ENCODE results near the gene TNFAIP8L2. TPM values are rescaled to one million over a fixed set of nuclear protein-coding genes. Genes with fewer than 3 reads are reported as not detected.
A peak's percentile ranks its signal among the peaks of the same experiment; 100 is the strongest.
"Not testable (repeated sequence)": the region's sequence is repeated elsewhere in the genome, so short reads cannot be mapped to it uniquely, and the experiment has no call there.

The TNFAIP8L2 gene
- total RNA-seq, 3 donors from 2014 or later, result 5.6 to 6.9 (median 5.7) TPM

DNA sequence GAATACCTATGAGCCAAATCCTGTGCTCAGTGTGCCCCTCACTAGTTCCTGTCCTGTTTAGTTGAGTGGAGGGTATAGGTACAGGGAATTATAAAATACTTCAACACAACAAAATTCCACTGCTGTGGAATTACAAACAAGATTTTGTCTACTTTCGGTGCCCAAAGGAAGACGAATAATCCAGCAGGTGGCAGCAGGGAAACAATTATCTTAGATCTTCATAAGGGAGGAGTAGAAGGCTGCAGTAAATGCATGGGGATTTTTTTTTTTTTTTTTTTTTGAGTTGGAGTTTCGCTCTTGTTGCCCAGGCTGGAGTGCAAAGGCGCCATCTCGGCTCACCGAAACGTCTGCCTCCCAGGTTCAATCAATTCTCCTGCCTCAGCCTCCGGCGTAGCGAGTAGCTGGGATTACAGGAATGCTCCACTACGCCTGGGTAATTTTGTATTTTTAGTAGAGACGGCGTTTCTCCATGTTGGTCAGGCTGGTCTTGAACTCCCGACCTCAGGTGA, 39.9 kb downstream of the TNFAIP8L2 start:
- intact Hi-C loops (cut with DNase I; ENCODE audit: low total_unique reads), result no loop called here
- Histone ChIP-seq H3K4me3 (peak overlapping the region; percentile 3 to 36 (median 35)), H3K9me3 (no peaks in the 10 kb centered on the region), H3K4me1 (no peaks in the 10 kb centered on the region), H3K27ac (peak overlapping the region; percentile 78 to 92), H3K27me3 (no peaks in the 10 kb centered on the region), H3K36me3 (no peaks in the 10 kb centered on the region)
- TF ChIP-seq POLR2AphosphoS5 (IDR thresholded peaks at IDR 0.05) (peak in 1 of 3 donors; percentile 19), POLR2A (IDR thresholded peaks at IDR 0.05) (no peak)
- TF ChIP-seq, protein P1, sequence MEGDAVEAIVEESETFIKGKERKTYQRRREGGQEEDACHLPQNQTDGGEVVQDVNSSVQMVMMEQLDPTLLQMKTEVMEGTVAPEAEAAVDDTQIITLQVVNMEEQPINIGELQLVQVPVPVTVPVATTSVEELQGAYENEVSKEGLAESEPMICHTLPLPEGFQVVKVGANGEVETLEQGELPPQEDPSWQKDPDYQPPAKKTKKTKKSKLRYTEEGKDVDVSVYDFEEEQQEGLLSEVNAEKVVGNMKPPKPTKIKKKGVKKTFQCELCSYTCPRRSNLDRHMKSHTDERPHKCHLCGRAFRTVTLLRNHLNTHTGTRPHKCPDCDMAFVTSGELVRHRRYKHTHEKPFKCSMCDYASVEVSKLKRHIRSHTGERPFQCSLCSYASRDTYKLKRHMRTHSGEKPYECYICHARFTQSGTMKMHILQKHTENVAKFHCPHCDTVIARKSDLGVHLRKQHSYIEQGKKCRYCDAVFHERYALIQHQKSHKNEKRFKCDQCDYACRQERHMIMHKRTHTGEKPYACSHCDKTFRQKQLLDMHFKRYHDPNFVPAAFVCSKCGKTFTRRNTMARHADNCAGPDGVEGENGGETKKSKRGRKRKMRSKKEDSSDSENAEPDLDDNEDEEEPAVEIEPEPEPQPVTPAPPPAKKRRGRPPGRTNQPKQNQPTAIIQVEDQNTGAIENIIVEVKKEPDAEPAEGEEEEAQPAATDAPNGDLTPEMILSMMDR (IDR thresholded peaks at IDR 0.05), result peak; percentile 21 to 77 (median 54)
- peak in 1 of 2 donors; percentile 72 for DNase-seq (ENCODE audit: low spot score in 2 of 2)

DNA sequence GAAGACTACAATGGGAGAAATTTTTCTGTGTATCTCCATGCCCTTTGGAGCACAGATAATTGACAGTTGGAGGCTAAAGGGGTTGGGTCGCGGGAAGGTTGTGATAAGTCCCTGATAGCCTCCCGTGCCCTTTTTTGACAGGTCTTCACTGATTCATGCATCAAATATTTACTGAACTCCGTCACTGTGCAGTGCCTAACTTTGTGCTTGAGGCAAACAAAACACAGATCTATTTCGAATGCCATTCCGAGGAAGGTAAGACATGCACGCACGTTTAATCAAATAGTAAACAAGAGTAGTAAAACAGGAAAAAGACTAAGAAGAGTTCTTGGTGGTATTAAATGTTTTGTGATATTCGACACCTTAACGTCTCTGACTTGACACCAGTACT, 41.4 kb downstream of the TNFAIP8L2 start:
- intact Hi-C loops (cut with DNase I; ENCODE audit: low total_unique reads), result no loop called here
- H3K36me3 ChIP-seq, result no peaks in the 10 kb centered on the region
- no peaks in the 10 kb centered on the region for H3K9me3 ChIP-seq
- peak overlapping the region; percentile 65 to 85 (median 82) for H3K4me3 ChIP-seq
- TF ChIP-seq POLR2A (IDR thresholded peaks at IDR 0.05), result no peak
- TF ChIP-seq, protein P1 (IDR thresholded peaks at IDR 0.05), result no peak
- no peak for TF ChIP-seq POLR2AphosphoS5 (IDR thresholded peaks at IDR 0.05)
- H3K4me1 ChIP-seq, result peaks cover 0 to 9% of the 10 kb centered on the region in 2 donors
- peak overlapping the region; percentile 92 to 96 for H3K27ac ChIP-seq
- DNase-seq (ENCODE audit: low spot score in 2 of 2), result no peak
- no peaks in the 10 kb centered on the region for H3K27me3 ChIP-seq

DNA sequence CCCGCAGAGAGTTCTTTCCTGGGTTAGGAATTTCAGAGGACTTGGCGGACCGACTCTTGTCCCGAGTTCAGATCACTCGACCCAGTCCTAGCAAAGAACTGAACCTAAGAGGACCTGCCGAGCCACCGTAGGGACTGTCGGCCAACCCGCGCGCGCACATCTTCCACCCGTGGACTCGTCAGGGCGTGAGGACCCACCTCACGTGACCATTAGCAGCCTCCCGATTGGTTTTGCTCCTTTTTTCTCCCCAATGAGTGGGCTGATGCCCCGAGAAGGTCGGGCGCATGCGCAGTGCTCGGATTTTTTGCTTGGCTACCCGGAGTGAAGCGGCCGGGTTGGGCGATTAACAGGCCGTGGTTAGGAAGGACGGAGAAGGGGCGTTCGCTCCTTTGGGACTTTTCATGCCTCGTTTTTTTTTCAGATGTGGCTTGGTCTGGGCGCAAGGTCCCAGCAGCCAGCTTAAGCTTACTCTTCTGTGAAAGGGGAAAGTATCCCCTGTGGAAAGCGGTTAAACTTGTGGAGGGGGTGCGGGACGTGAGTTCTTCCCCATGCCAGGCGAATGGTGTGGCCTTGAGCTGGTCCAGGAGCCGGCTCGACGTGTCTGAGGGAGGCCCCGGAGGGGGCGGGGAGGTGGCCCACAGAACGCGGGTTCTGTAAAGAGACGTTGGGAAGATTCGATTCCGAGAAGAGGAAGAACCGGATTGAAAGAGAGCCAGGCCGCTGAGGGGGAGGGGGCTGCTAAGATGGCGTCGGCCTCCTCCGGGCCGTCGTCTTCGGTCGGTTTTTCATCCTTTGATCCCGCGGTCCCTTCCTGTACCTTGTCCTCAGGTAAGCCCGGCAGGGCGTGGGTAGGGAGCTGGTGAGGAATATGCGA, 42.0 kb downstream of the TNFAIP8L2 start, which contains the start of gene PIP5K1A:
Gene PIP5K1A (plus strand): TSS at position 299 of the 874 bp plus-strand sequence. CDS start 445 bp downstream, at position 744.
- intact Hi-C loops (cut with DNase I; ENCODE audit: low total_unique reads), result no loop called here
- H3K4me3 ChIP-seq, result peak within 1 kb of the TSS; percentile 65 to 85 (median 82)
- TF ChIP-seq, protein P1 (IDR thresholded peaks at IDR 0.05), result no peak
- peak; percentile 57 to 98 (median 83) for TF ChIP-seq POLR2AphosphoS5 (IDR thresholded peaks at IDR 0.05)
- peak; percentile 83 for TF ChIP-seq POLR2A (IDR thresholded peaks at IDR 0.05)
- H3K27ac ChIP-seq, result peak within 1 kb of the TSS; percentile 92 to 96
- no peaks in the 10 kb centered on the region for H3K27me3 ChIP-seq
- H3K36me3 ChIP-seq, result no peaks in the 10 kb centered on the region
- H3K9me3 ChIP-seq, result no peaks in the 10 kb centered on the region
- peak; percentile 98 to 99 for DNase-seq (ENCODE audit: low spot score in 2 of 2)
- H3K4me1 ChIP-seq, result peaks cover 0 to 9% of the 10 kb centered on the region in 2 donors

DNA sequence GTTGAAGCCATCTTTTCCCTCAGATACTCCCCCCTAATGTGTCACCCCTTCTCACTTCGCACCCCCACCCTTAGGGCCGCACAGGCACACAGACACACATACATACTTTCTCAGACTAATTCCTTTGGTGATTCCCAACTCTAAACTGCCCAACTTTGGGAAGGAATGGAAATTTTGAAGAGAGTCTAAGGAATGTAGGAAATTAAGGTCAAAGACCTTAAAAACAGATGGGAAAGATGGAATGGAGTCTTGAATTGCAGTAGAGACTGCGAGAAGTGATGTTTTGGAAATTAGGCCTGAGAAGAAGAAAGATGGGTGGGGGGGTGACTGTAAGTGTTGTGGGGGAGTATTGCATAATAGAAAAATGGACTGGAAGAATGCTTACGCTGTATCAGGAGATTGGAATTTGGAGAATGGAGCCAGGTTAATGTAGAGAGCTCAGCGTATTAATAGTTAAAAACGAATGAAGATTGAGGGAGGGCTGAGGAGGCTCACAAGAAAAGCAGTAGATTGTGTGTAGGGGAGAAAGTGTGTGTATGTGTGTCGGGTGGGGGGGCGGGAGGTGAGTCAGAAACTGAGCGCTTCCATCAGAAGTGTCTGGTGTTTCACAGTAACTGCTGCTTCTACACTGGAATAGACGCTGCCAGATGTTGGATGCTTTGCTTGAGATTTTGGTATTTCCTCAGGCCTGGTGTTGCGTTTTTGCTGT, 43.6 kb downstream of the TNFAIP8L2 start:
- Histone ChIP-seq H3K4me1 (peaks cover 0 to 9% of the 10 kb centered on the region in 2 donors), H3K27ac (peak overlapping the region; percentile 92 to 96), H3K27me3 (no peaks in the 10 kb centered on the region), H3K9me3 (no peaks in the 10 kb centered on the region), H3K36me3 (no peaks in the 10 kb centered on the region), H3K4me3 (peak overlapping the region; percentile 65 to 85 (median 82))
- TF ChIP-seq, protein P1 (IDR thresholded peaks at IDR 0.05), result no peak
- TF ChIP-seq POLR2AphosphoS5 (IDR thresholded peaks at IDR 0.05) (peak in 1 of 3 donors; percentile 7), POLR2A (IDR thresholded peaks at IDR 0.05) (no peak)
- no peak for DNase-seq (ENCODE audit: low spot score in 2 of 2)
- intact Hi-C loops (cut with DNase I; ENCODE audit: low total_unique reads), result no loop called here

DNA sequence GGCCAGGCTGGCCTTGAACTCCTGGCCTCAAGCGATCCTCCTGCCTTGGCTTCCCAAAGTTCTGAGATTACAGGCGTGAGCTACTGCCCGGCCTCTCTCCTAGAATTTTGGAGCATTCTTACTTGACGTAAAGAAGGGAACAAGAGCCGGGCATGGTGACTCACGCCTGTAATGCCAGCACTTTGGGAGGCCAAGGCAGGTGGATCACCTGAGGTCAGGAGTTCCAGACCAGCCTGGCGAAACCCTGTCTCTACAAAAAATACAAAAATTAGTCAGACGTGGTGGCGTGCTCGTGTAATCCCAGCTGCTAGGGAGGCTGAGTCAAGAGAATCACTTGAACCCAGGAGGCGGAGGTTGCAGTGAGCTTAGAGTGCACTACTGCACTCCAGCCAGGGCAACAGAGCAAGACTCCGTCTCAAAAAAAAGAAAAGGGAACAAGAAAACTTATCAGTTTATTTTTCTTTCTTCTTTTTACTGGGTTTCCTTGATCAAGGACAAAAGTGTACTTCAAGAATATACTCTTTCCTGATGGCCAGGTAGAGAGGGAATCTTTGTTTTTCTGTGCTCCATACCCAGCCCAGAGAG, 49.0 kb downstream of the TNFAIP8L2 start:
- H3K4me3 ChIP-seq; H3K27ac ChIP-seq; H3K36me3 ChIP-seq; H3K9me3 ChIP-seq; DNase-seq (ENCODE audit: low spot score in 2 of 2); H3K4me1 ChIP-seq; intact Hi-C loops (cut with DNase I; ENCODE audit: low total_unique reads); H3K27me3 ChIP-seq: not testable (repeated sequence)

Data from breast epithelium (tissue), 4 donors.